Fibroblast of the aortic adventitia (primary cell): Measurements from ENCODE around the gene MZT2A. TPM values are rescaled to one million over a fixed set of nuclear protein-coding genes. Genes with fewer than 3 reads are reported as not detected.
"Not testable (repeated sequence)": the region's sequence is repeated elsewhere in the genome, so short reads cannot be mapped to it uniquely, and the experiment has no call there.

Source experiments
- DNase-seq: peaks from one replicate; pipeline ENCODE4 v3.0.0-alpha.2; 2010; ENCODE audit warnings: low read depth
- H3K4me3 ChIP-seq: 2 replicates; pipeline ENCODE4 v1.5.1; 2011; ENCODE audit warnings: low read depth, mild to moderate bottlenecking, control low read depth, low read length, moderate library complexity
- CTCF ChIP-seq: IDR thresholded peaks from 2 replicates; pipeline ENCODE4 v1.5.1; 2011; ENCODE audit warnings: mild to moderate bottlenecking, low read length, control low read depth, inconsistent platforms; ENCODE audit not compliant: insufficient read depth
- total RNA-seq: library from RNA; depleted of rRNA; stranded (reverse); fragments of >200 nt; gene quantifications from 2 replicates; pipeline ENCODE4 v1.2.3, GENCODE V29; 2012; ENCODE audit warnings: low replicate concordance

The MZT2A gene
- total RNA-seq, 1 donor = 66.8 TPM

GRCh38 chr2:131525256-131525655 is 33.1 kb upstream of the MZT2A start:
- not testable (repeated sequence) for H3K4me3 ChIP-seq, DNase-seq

GRCh38 chr2:131521961-131522781 is 30.0 kb upstream of the MZT2A start:
- no peak overlapping the region for H3K4me3 ChIP-seq
- no peak for TF ChIP-seq CTCF
- peak; percentile 17 for DNase-seq

- not testable (repeated sequence) for DNase-seq, H3K4me3 ChIP-seq
Measured at GRCh38 chr2:131521524-131521923, 29.3 kb upstream of the MZT2A start.

- H3K4me3 ChIP-seq = no peak overlapping the region
- TF ChIP-seq CTCF = no peak
- DNase-seq = no peak
Measured at GRCh38 chr2:131520526-131520925, 28.3 kb upstream of the MZT2A start.

GRCh38 chr2:131519871-131520470 is 27.8 kb upstream of the MZT2A start:
- H3K4me3 ChIP-seq, DNase-seq: not testable (repeated sequence)

GRCh38 chr2:131519466-131519865 is 27.3 kb upstream of the MZT2A start:
- no peak for TF ChIP-seq CTCF
- H3K4me3 ChIP-seq = no peak overlapping the region
- no peak for DNase-seq

- not testable (repeated sequence) for H3K4me3 ChIP-seq, DNase-seq
Measured at GRCh38 chr2:131518531-131518930, 26.3 kb upstream of the MZT2A start.

- DNase-seq, H3K4me3 ChIP-seq: not testable (repeated sequence)
Measured at GRCh38 chr2:131517856-131518255, 25.7 kb upstream of the MZT2A start.

GRCh38 chr2:131517106-131517831 is 25.1 kb upstream of the MZT2A start:
- no peak overlapping the region for H3K4me3 ChIP-seq
- DNase-seq = no peak
- no peak for TF ChIP-seq CTCF
